Mammary epithelial cell (primary cell): ENCODE results near the gene KLF1.

ENCODE experiments used
- CTCF ChIP-seq, 2 donors: IDR thresholded peaks in 1 of 2; conservative IDR thresholded peaks in 1 of 2; 2 replicates each; pipeline ENCODE4 v1.5.1; 2011 to 2012; ENCODE audit warnings: inconsistent platforms in 2 of 2, low read length in 2 of 2, mild to moderate bottlenecking in 2 of 2, control low read depth in 1 of 2, low read depth in 1 of 2; ENCODE audit not compliant: insufficient read depth in 1 of 2; ENCODE audit errors: extremely low read depth in 1 of 2
- EZH2 ChIP-seq: IDR thresholded peaks from 2 replicates; pipeline ENCODE4 v1.6.1; 2012; ENCODE audit warnings: low read length, inconsistent platforms, borderline replicate concordance

- TF ChIP-seq CTCF (conservative IDR thresholded peaks at IDR 0.05 in 1 of 2, IDR thresholded peaks at IDR 0.05 in 1 of 2; ENCODE audit: extremely low read depth in 1 of 2, insufficient read depth in 1 of 2, low read depth in 1 of 2, low read length in 2 of 2), result no peak
- TF ChIP-seq EZH2, result no peak
Observed at GRCh38 chr19:12856653-12857052, 30.3 kb downstream of the KLF1 start.
